Stimulated activated CD8-positive, alpha-beta memory T cell treated with anti-CD3 and anti-CD28 coated beads, Interleukin-15, amount 100 ng/mL, for 1 hour (primary cell): ENCODE data around the gene PIGU.
"Not testable (repeated sequence)": the region's sequence is repeated elsewhere in the genome, so short reads cannot be mapped to it uniquely, and the experiment has no call there.

Source experiments
- DNase-seq: peaks from one replicate; pipeline ENCODE4 v3.0.0-alpha.2; 2020; ENCODE audit warnings: low read depth

PIGU gene

DNA sequence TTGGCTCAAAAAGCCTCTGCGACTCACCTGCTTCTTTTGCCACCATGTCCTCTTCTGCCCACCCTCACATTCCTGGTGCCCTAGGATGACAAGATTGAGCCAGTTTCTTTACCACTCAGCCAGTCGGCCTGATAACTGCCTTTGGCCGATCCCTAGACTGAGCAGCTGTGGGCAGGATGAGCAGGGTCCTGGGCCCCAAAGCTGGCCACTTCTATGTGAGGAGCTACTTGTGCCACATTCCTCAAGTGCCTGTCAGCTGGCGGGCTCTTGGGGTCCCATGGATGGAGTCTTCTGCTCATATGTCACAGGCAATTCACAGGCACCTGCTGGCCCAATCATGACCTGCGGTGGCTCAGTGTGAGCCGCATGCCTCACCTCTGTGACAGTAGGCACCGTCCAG, 144.1 kb downstream of the PIGU start:
- no peak for DNase-seq

DNA sequence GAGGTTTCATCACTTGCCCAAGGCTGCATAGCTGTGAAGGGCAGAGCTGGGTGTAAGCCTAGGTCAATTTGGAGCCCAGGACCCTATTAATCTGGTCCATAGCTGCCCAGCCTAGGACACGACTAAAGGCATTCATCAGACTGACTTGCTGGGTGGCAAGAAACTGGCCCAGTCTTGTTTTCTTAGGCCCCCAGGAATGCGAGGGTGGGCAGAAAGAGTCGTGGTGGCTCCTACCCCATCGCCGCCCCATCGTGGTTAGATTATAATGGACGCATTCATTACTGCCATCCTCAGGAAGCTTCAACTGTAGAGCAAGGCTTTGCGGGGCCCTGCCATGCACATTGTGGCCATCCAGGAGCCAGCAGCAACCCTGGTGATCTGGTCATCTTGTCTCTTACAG, 144.6 kb downstream of the PIGU start:
- DNase-seq = no peak

DNA sequence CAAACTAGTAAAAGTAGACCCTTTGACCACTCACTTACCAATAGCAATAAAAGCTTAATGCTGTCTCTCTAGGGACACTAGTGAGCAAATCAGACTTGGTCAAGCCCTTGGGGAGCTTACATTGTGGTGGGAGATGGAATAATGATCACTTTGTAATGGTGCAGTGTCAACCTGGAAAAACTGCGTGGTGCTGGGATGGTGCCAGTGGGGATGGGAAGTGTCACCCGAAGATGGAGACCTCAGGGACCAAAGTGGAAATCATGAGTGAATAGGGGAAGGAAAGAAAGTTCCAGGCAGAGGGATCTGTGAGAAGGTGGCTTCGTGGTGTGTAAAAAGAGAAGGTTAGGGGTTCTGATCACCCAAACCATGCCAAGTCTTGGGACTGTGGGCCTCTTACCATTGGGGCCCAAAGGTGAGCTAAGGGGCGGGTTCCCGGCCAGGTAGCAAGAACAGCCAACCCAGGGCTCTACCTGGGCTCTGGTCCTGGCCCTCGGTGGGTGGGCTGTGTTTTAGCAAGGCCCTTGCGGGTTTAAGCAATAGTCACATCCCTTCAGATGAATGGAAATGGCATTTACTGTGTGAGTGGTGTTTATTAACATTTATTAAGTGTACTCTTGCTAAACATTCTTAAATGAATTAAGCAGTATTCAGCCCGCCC, 145.2 kb downstream of the PIGU start:
- no peak for DNase-seq

DNA sequence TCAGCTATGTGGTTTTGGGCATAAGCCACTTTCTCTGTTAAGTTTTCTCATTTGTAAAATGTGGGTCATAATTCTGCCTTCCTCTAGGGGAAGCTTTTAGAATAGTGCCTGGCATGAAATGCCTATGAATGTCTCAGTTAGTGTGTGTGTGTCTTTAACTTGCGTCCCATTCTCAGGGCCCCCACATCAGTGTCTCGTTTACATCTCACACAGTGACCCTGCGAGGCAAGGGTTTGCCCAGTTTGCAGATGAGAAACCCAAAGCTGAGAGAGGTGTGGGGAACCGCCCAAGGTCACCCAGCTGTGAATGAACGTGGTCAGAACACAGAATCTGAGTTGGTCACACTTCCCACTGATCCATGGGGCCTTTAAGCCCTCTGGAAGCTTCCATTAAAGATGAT, 146.6 kb downstream of the PIGU start:
- DNase-seq = no peak

DNA sequence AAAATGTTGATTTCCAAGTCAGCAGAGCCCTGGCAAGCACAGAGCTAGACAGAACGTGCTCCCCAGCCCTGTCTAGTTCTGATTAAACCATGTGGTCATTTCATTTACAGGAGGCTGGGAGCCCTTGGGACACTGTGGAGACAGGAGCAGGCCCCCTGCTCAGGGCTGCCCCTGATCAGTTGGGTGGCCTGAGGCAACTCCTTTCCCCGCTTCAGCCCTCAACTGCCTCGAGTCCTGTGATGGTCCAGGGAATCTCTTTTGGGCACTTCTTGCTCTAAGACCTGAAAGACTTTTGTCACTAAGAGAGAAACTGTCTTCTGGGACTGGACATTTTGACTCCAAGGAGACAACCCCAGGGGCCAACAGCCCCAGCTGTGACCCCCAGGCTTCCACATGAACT, 147.2 kb downstream of the PIGU start:
- no peak for DNase-seq

DNA sequence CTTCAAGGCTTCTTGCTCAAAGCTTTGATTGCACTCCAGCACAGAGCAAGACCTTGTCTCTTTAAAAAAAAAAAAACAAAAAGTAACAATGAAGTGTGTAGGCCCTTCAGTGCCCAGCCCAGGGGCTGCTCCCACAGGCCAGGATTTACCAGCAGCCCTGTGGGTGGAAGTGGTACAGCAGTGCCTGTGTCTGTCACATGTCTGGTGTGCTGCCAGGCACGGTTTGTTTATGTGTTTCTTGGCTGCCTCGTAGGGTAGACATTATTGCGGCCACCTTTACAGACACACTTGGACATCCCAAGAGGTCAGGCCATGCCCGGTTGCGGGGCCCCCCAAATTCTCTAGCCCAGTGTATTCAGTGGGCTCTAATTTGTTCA, 148.0 kb downstream of the PIGU start:
- DNase-seq = no peak

DNA sequence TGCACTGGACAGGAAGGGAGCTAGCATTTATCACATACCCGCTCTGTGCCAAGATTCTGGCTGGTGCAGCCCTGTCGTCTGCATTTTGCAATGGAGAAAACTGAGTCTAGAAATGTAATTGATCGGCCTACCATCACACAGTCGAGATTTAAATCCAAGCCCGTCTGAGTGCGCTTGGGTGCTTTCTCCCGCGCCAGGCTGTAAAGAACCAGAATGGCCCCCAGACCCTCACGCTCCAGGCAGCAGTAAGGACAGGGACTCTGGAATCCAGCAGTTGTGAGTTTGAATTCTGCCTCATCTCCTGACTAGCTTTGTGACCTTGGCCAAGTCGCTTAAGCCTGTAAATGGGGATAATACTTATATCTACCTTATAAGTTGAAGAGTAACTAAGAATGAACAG, 149.9 kb downstream of the PIGU start:
- DNase-seq = no peak

DNA sequence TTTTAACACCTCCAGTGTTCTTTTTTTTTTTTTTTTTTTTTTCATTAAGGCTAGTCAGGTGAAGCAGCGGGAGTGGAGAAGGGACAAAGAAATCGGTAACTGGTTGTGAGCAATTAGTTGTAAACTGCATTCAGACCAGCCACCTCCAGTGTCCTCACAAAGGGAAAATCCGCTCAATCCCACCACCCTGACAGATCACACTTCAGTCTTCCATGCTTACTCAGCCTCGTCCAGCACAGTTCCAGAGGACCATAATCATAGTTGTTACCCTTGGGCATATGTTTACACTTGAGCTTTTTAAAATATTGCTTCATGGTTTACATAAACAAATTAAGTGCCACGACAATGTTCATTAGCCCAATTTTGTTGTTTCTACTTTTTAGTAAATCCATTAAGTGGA, 150.4 kb downstream of the PIGU start:
- DNase-seq = no peak

DNA sequence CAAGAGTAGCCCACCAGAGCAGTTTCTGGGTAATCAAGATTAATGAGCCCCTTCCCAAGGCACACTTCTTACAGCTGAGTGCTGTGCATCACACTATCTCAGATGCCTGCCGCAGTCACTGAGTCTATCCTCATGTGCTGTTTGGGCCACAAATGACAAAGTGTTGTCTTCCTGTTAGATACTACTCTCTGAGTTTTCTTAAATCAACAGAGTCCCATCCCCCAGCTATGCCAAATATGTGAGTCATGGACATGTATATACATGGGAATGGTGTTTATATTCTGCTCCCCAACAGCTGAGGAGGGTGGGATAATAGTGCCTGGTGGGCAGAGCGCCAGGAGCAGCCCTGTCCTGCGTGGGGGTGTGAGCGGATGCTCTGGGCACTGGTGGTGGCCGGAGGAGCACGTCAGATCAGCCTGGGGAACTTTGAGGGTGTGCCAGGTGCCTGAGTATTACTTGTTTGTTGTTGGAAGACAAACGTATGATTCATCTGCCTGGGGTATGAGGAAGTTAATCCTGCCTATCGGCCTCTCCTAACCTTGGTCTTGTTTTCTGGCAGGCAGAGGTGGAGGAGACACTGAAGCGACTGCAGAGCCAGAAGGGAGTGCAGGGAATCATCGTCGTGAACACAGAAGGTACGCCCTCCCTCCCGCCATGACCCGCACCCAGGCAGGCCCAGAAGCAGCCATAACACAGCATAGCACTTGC, 151.0 kb downstream of the PIGU start:
- DNase-seq = no peak

DNA sequence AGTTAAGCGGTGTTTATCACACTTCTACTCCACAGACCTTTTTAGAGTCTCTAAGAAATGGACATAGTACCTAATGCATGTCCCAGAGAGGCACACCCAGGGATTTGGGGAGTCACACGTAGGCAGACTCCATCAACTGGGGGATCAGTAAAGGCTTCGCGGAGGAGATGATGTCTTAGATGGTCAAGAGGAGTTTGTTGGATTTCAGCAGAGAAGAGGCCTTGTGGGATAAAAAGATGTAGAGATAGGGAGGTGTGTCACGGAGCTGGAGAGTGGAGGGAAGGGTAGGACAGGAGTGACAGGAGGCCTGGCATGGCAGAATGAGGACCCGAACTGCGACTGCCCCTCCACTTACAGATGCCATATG, 151.6 kb downstream of the PIGU start:
- DNase-seq = no peak

DNA sequence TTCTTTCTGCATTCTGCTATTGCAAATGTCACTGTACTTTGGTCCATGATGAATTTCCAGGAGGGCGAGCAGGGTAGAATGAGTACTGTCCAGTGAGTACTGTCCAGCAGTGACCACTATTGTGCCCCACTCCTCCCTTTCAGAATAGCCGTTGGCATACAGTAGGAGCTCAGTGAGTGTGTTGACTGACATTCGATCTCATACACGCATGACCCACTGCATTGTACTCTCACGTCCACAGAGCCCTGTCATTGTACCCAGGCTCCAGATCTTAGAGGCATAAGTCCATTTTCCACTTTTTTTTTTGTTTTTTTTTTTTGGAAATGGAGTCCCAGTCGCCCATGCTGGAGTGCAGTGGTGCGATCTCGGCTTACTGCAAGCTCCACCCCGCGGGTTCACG, 152.5 kb downstream of the PIGU start:
- no peak for DNase-seq

DNA sequence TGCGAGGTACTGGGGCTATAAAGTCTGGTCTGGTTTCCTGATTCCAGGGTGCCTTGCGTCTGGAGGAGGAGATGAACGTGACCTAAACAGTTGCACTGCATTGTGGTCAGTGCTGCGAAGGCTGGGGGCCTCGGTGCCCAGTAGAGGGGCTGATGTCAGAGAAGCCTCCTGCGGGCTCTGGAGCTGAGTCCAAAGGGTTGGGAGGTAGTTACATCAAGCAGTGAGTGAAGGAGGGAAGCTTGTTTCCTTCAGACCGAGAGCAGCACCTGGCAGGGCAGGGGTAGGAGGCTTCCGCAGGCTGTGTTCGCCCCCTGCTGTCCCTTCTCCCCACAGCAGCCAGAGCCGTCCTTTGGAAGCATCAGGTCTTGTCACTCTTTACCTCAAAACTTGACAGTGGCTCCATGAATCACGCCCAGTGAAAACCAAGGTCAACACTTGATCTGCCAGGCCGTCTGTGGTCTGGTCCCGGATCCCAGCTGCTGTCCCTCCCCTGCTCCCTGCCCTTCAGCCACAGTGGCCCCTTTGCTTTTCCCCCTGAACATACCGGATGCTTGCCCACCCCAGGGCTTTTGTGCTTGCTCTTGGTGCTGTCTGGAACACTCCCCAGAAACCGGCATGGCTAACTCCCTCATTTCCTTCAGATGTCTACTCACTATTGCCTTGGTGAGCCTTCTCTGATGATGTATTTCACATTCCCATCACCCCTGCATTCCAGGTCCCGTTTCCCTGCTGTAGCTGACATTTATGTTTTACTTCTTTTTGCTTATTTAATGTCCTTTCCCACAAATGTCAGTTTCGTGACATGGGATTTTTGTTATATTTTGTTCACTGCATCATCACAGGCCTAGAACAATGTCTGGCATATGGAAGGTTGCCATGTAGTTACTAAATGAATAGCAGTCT, 153.7 kb downstream of the PIGU start:
- no peak for DNase-seq

DNA sequence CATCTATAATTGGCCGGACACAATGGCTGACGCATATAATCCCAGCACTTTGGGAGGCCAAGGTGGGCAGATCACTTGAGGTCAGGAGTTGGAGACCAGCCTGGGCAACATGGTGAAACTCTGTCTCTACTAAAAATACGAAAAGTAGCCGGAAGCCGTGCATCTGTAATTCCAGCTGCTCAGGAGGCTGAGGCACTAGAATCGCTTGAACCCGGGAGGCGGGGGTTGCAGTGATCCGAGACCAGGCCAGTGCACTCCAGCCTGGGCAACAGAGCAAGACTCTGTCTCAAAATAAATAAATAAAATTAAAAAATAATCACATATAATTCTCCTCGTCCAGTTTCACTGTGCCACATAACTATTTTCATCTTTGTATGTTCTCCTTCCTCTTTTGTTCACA, 157.1 kb downstream of the PIGU start:
- not testable (repeated sequence) for DNase-seq

DNA sequence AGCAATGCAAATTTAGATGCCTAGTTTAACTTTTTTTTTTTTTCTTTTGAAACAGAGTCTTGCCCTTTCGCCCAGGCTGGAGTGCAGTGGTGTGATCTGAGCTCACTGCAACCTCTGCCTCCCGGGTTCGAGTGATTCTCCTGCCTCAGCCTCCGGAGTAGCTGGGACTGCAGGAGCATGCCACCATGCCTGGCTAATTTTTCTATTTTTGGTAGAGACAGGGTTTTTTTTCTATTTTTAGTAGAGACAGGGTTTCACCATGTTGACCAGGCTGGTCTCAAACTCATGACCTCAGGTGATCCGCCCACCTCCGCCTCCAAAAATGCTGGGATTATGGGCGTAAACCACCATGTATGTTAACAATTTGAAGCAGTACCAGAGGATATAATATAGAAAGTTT, 158.0 kb downstream of the PIGU start:
- not testable (repeated sequence) for DNase-seq

DNA sequence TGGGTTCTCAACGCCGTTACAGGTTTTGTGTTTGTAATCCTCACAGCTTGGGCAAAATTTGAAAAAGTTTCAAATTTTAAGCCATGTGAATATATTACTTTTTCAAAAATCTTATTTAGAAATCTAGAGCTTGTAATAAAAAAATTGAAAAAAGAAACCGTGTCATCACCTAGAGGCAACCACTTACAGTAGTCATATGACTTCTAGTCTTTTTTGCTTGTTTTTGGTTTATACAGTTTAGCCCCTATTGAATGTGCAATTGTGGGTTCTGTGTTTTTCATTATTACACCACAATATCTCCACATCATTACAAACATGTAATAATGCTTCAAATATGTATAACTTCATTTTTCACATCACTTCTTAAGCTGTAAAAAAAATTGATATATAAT, 159.8 kb downstream of the PIGU start:
- DNase-seq = no peak

DNA sequence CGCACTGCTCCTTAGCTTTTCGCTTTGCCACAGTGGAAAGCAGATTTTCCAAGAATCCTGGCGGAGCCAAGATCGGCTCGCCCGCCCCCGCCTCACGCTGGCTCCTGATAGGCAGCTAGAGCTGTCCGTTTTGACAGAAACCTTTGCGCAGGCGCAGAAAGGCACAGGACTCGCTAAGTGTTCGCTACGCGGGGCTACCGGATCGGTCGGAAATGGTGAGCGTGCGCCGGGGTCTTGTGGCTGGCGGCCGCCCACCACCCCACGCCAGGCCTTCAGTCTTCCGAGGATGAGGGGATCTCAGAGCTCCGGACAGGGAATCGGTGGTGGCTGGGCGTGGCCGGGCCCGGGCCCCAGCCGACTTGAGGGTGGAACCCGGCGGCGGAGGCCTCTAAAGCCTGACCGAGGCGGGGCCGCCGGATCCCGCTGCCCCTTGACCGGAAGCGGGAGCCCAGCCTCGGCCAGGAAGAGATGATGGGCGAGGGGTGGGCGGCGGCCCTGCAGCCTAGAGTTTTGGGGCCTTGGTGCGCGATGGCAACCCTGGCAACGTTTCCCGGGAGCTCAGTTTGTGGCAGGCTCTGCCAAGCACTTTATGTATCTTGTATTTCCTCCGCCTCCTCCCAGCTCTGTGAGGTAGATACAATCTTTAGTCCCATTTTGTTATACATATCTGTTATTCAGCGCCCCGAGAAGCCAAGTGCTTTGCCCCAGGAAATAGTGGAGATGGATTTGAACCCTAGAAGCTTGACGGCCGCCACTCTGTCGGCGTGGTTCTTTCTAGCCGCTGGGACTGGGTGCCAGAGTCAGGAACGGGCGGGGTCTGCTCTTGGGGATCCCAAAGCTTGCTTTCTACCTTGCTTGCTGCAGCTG, 160.4 kb downstream of the PIGU start, which contains the start of gene DYNLRB1:
Gene DYNLRB1, plus strand, starts transcription at position 176 of the 867 bp plus-strand sequence. Its CDS starts 37 bp downstream, at position 213.
- DNase-seq = peak; percentile 93

DNA sequence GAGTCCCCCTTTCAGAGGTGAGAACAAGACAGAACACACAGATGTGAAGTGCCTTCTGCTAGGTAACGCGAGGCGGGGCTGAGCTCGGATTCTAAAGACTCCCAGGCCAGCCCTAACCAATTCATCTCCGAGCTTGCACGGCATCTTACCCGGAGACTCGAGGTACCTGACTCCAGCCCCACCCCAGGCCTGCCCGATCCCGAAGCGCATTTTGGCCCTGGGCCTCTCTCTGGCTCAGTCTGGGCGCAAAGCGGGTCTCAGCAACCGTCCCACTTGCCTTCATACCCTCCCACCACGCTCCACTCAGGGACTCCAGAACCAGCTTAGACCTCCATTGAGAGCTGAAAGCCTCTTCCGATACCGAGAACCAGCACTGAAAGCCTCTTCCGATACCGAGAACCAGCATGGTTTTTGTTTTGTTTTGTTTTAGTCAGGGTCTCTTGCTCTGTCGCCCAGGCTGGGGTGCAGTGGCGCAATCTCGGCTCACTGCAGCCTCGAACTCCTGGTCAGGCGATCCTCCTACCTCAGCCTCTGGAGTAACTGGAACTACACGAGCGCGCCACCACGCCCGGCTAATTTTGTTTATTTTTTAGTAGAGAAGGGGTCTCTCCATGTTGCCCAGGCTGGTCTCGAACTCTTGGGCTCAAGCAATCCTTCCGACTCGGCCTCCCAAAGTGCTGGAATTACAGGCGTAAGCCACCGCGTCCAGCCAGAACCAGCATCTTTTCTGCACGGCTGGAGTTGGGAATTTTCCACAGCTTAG, 161.2 kb downstream of the PIGU start:
- peak; percentile 45 for DNase-seq

DNA sequence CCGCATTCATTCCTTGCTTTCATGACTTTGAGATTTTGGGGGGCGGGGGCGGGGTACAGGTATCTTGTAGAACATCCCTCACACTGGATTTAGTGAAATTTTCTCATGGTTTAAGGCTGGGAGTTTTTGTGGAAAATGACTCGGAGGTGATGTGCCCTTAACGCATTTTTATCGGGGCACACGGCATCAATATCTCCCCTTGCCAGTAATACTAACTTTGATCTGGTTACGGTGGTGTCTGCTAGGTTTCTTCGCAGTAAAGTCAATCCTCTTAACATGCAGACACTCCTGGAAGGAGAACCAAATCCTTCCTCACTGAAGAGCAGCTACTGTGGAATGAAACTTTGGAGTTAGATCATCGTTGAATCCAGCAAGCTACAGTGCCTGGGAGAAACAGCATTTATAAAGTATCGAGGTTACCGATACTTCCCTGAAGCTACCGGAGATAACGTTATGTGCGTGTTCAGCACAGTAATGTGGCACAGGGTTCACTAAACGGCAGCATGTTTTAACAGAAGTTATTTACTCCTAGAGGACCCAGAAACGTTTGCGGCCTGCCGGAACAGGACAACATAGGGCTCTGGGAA, 161.9 kb downstream of the PIGU start:
- no peak for DNase-seq

DNA sequence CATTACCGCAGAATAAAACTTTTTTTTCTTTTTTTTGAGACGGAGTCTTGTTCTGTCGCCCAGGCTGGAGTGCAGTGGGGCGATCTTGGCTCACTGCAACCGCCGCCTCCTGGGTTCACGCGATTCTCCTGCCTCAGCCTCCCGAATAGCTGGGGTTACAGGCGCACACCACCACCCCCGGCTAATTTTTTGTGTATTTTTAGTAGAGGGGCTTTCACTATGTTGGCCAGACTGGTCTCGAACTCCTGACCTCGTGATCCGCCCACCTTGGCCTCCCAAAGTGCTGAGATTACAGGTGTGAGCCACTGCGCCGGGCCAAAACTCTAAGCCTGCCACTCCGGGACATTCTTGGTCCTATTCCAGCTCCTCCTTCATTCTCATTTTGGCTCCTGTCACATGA, 162.9 kb downstream of the PIGU start:
- not testable (repeated sequence) for DNase-seq

DNA sequence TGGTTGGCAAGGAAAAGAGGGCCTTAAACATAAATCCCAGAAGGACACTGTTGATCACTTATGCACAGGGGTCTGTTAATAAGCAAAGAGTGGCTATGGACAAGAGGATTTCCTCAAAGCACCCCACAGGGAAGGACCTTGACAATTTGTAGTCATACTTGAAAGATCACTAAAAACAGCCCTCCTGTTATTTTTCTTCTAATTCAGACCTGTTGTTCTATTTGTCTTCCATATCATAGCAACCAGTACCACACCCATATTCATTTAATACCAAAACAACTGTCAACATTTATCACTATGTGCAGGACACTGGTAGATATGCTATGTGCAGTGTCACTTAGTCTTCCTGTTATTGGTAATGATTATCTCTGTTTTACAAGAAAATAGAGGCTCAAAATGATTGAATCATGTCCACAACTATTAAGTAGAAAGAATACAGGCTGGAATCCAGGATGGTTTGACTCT, 163.9 kb downstream of the PIGU start:
- DNase-seq = no peak
